HCT116 (cell line): ENCODE results near the gene SLC35F3.

ENCODE experiments used
- CTCF ChIP-seq, 3 experiments: fragments of 200-600 bp in 1 of 3; sonication (generic) in 1 of 3; IDR thresholded peaks in 2 of 3; conservative IDR thresholded peaks in 1 of 3; 2 replicates each; pipeline ENCODE4 v1.5.1; 2012 to 2017; ENCODE audit warnings: low read depth in 2 of 3, low read length in 2 of 3, antibody characterized with exemption in 1 of 3, borderline replicate concordance in 1 of 3, control low read depth in 1 of 3, mild to moderate bottlenecking in 1 of 3, mixed read lengths in 1 of 3, mixed run types in 1 of 3, moderate library complexity in 1 of 3; ENCODE audit not compliant: insufficient read depth in 1 of 3
- POLR2A ChIP-seq: IDR thresholded peaks from 2 replicates; pipeline ENCODE4 v1.7.0; 2011; ENCODE audit warnings: borderline replicate concordance; ENCODE audit not compliant: insufficient read depth, insufficient read length; ENCODE audit errors: extremely low read depth
- POLR2AphosphoS5 ChIP-seq: IDR thresholded peaks from 2 replicates; pipeline ENCODE4 v1.6.1; 2011; ENCODE audit warnings: mild to moderate bottlenecking, low read depth, low read length, moderate library complexity
- REST ChIP-seq: IDR thresholded peaks from 2 replicates; pipeline ENCODE4 v1.6.1; 2012; ENCODE audit warnings: low read depth

- TF ChIP-seq POLR2AphosphoS5 = no peak
- no peak for TF ChIP-seq REST
- no peak for TF ChIP-seq CTCF (IDR thresholded peaks at IDR 0.05 in 2 of 3, conservative IDR thresholded peaks at IDR 0.05 in 1 of 3; ENCODE audit: borderline replicate concordance in 1 of 3, insufficient read depth in 1 of 3, low read depth in 2 of 3, low read length in 2 of 3)
- no peak for TF ChIP-seq POLR2A
These were observed 342.2 kb downstream of the SLC35F3 start for GRCh38 chr1:234246638-234247116.
